ENCODE measurements around the gene EPB41L5.
"Not testable (repeated sequence)": the region's sequence is repeated elsewhere in the genome, so short reads cannot be mapped to it uniquely, and the experiment has no call there.

EPB41L5 gene

GRCh38 chr2:120012771-120013596 is at the start of gene EPB41L5:
Gene EPB41L5, plus strand, starts transcription at chr2:120013077. Its CDS starts 6,008 bp downstream, at chr2:120019085.
- ChIA-PET POLR2A (interaction anchor here (0.5 to 1.9 kb wide), 7 partner anchors 9 to 256 kb away, joined by 3 to 7 read pairs (median 3); partner anchors contain the start of gene PTPN4), CTCF (interaction anchor here (1.0 kb wide), 1 partner anchor 14 kb away, joined by 3 read pairs; no protein-coding TSS in a partner anchor)
- peak; percentile 85 for DNase-seq (ENCODE audit: extremely low spot score)
- TF ChIP-seq FOXM1 (IDR thresholded peaks at IDR 0.05; ENCODE audit: borderline replicate concordance) (peak; percentile 89), ELF4 (IDR thresholded peaks at IDR 0.05) (no peak), FOXA1 (IDR thresholded peaks at IDR 0.05) (no peak), L3MBTL2 (conservative IDR thresholded peaks at IDR 0.05) (peak; percentile 96), PKNOX1 (IDR thresholded peaks at IDR 0.05) (no peak), FOXK2 (IDR thresholded peaks at IDR 0.05) (no peak)

GRCh38 chr2:119981896-119982295 is 31.0 kb upstream of the EPB41L5 start:
- ChIA-PET POLR2A (no interaction called here), CTCF (no interaction called here)
- no peak for DNase-seq (ENCODE audit: extremely low spot score)
- no peak for TF ChIP-seq FOXA1 (IDR thresholded peaks at IDR 0.05)

- DNase-seq (ENCODE audit: extremely low spot score) = no peak
- no peak for TF ChIP-seq PKNOX1 (IDR thresholded peaks at IDR 0.05)
- TF ChIP-seq FOXA1 (IDR thresholded peaks at IDR 0.05) = no peak
- TF ChIP-seq BHLHE40 (IDR thresholded peaks at IDR 0.05; ENCODE audit: borderline replicate concordance) = no peak
- TF ChIP-seq HDGF (IDR thresholded peaks at IDR 0.05; ENCODE audit: borderline replicate concordance) = no peak
- no peak for TF ChIP-seq FOXM1 (IDR thresholded peaks at IDR 0.05; ENCODE audit: borderline replicate concordance)
- no peak for TF ChIP-seq NFRKB (IDR thresholded peaks at IDR 0.05)
- no peak for TF ChIP-seq LEF1 (IDR thresholded peaks at IDR 0.05; ENCODE audit: borderline replicate concordance)
- TF ChIP-seq L3MBTL2 (conservative IDR thresholded peaks at IDR 0.05) = no peak
- TF ChIP-seq SP1 (IDR thresholded peaks at IDR 0.05) = no peak
- TF ChIP-seq FOXK2 (IDR thresholded peaks at IDR 0.05) = no peak
- TF ChIP-seq ARNT (IDR thresholded peaks at IDR 0.05) = no peak
- no peak for TF ChIP-seq CTBP1 (IDR thresholded peaks at IDR 0.05; ENCODE audit: borderline replicate concordance)
- no peak for TF ChIP-seq SUZ12 (IDR thresholded peaks at IDR 0.05)
- TF ChIP-seq ZNF384 (IDR thresholded peaks at IDR 0.05) = no peak
- TF ChIP-seq TARDBP (IDR thresholded peaks at IDR 0.05) = no peak
- TF ChIP-seq ELF4 (IDR thresholded peaks at IDR 0.05) = no peak
- ChIA-PET POLR2A (no interaction called here), CTCF (no interaction called here)
These were observed 30.4 kb upstream of the EPB41L5 start for GRCh38 chr2:119982506-119982905.

- no peak for DNase-seq (ENCODE audit: extremely low spot score)
- TF ChIP-seq FOXM1 (IDR thresholded peaks at IDR 0.05; ENCODE audit: borderline replicate concordance) = no peak
- TF ChIP-seq PKNOX1 (IDR thresholded peaks at IDR 0.05) = no peak
- TF ChIP-seq LEF1 (IDR thresholded peaks at IDR 0.05; ENCODE audit: borderline replicate concordance) = no peak
- TF ChIP-seq CTBP1 (IDR thresholded peaks at IDR 0.05; ENCODE audit: borderline replicate concordance) = no peak
- no peak for TF ChIP-seq FOXK2 (IDR thresholded peaks at IDR 0.05)
- no peak for TF ChIP-seq ZNF384 (IDR thresholded peaks at IDR 0.05)
- no peak for TF ChIP-seq SUZ12 (IDR thresholded peaks at IDR 0.05)
- TF ChIP-seq L3MBTL2 (conservative IDR thresholded peaks at IDR 0.05) = no peak
- TF ChIP-seq BHLHE40 (IDR thresholded peaks at IDR 0.05; ENCODE audit: borderline replicate concordance) = no peak
- TF ChIP-seq SP1 (IDR thresholded peaks at IDR 0.05) = no peak
- TF ChIP-seq FOXA1 (IDR thresholded peaks at IDR 0.05) = no peak
- no peak for TF ChIP-seq TARDBP (IDR thresholded peaks at IDR 0.05)
- TF ChIP-seq ARNT (IDR thresholded peaks at IDR 0.05) = no peak
- no peak for TF ChIP-seq HDGF (IDR thresholded peaks at IDR 0.05; ENCODE audit: borderline replicate concordance)
- no peak for TF ChIP-seq NFRKB (IDR thresholded peaks at IDR 0.05)
- TF ChIP-seq ELF4 (IDR thresholded peaks at IDR 0.05) = no peak
- ChIA-PET POLR2A (no interaction called here), CTCF (interaction anchor here (0.5 kb wide), 1 partner anchor 627 kb away, joined by 4 read pairs; no protein-coding TSS in a partner anchor)
These were observed 29.8 kb upstream of the EPB41L5 start for GRCh38 chr2:119983108-119983507.

- ChIA-PET CTCF (no interaction called here), POLR2A (no interaction called here)
- TF ChIP-seq ELF4 (IDR thresholded peaks at IDR 0.05) (no peak), SUZ12 (IDR thresholded peaks at IDR 0.05) (no peak), ZNF384 (IDR thresholded peaks at IDR 0.05) (no peak), HDGF (IDR thresholded peaks at IDR 0.05; ENCODE audit: borderline replicate concordance) (no peak), L3MBTL2 (conservative IDR thresholded peaks at IDR 0.05) (no peak), TARDBP (IDR thresholded peaks at IDR 0.05) (no peak), FOXK2 (IDR thresholded peaks at IDR 0.05) (no peak), SP1 (IDR thresholded peaks at IDR 0.05) (no peak), CTBP1 (IDR thresholded peaks at IDR 0.05; ENCODE audit: borderline replicate concordance) (no peak), PKNOX1 (IDR thresholded peaks at IDR 0.05) (no peak), LEF1 (IDR thresholded peaks at IDR 0.05; ENCODE audit: borderline replicate concordance) (no peak), BHLHE40 (IDR thresholded peaks at IDR 0.05; ENCODE audit: borderline replicate concordance) (no peak), FOXM1 (IDR thresholded peaks at IDR 0.05; ENCODE audit: borderline replicate concordance) (no peak)
- no peak for DNase-seq (ENCODE audit: extremely low spot score)
These were observed 16.7 kb upstream of the EPB41L5 start for GRCh38 chr2:119996148-119996547.

GRCh38 chr2:119996896-119997891 is 15.7 kb upstream of the EPB41L5 start:
- POLR2A ChIA-PET; DNase-seq (ENCODE audit: extremely low spot score): not testable (repeated sequence)
- CTCF ChIA-PET = interaction anchor here (0.6 kb wide), 1 partner anchor 9 kb away, joined by 3 read pairs; no protein-coding TSS in a partner anchor

Measured in HEK293T (cell line).